GM23248 (cell line): ENCODE measurements around the gene LMX1A. TPM values are rescaled to one million over a fixed set of nuclear protein-coding genes. Genes with fewer than 3 reads are reported as not detected.

Source experiments
- DNase-seq: peaks from one replicate; pipeline ENCODE4 v3.0.0-alpha.2; 2015
- H2AFZ ChIP-seq: fragments of 200-600 bp; sonication (generic); 2 replicates; pipeline ENCODE4 v1.6.1; 2016; ENCODE audit warnings: antibody characterized with exemption
- H3F3A ChIP-seq: fragments of 200-600 bp; sonication (generic); 2 replicates; pipeline ENCODE4 v1.6.1; 2016; ENCODE audit warnings: mild to moderate bottlenecking, antibody characterized with exemption, mixed run types; ENCODE audit not compliant: insufficient read depth
- H3K27ac ChIP-seq: fragments of 200-600 bp; sonication (generic); 2 replicates; pipeline ENCODE4 v1.5.1; 2016; ENCODE audit warnings: mild to moderate bottlenecking
- H3K27me3 ChIP-seq: fragments of 200-600 bp; sonication (generic); replicated peaks from 2 replicates; pipeline ENCODE4 v1.6.1; 2016; ENCODE audit warnings: mild to moderate bottlenecking; ENCODE audit not compliant: insufficient read depth
- H3K36me3 ChIP-seq: fragments of 200-600 bp; sonication (generic); 2 replicates; pipeline ENCODE4 v1.6.1; 2016; ENCODE audit warnings: low read depth, mild to moderate bottlenecking
- H3K4me1 ChIP-seq: fragments of 200-600 bp; sonication (generic); 2 replicates; pipeline ENCODE4 v1.6.1; 2016; ENCODE audit warnings: mild to moderate bottlenecking; ENCODE audit not compliant: insufficient read depth
- H3K4me2 ChIP-seq: fragments of 200-600 bp; sonication (generic); one replicate; pipeline ENCODE4 v1.6.1; 2016; ENCODE audit warnings: mild to moderate bottlenecking; ENCODE audit not compliant: unreplicated experiment
- H3K4me3 ChIP-seq: fragments of 200-600 bp; sonication (generic); 2 replicates; pipeline ENCODE4 v1.5.1; 2016; ENCODE audit warnings: mild to moderate bottlenecking
- H3K79me2 ChIP-seq: fragments of 200-600 bp; sonication (generic); 2 replicates; pipeline ENCODE4 v1.6.1; 2016; ENCODE audit warnings: mild to moderate bottlenecking; ENCODE audit not compliant: insufficient read depth
- H3K9ac ChIP-seq: fragments of 200-600 bp; sonication (generic); 2 replicates; pipeline ENCODE4 v1.6.1; 2016; ENCODE audit warnings: mild to moderate bottlenecking
- H3K9me2 ChIP-seq: fragments of 200-600 bp; sonication (generic); 2 replicates; pipeline ENCODE4 v1.6.1; 2016; ENCODE audit warnings: mixed run types, mild to moderate bottlenecking, moderate library complexity; ENCODE audit not compliant: insufficient read depth
- H3K9me3 ChIP-seq: fragments of 200-600 bp; sonication (generic); one replicate; pipeline ENCODE4 v1.6.1; 2017; ENCODE audit warnings: low read depth
- H4K20me1 ChIP-seq: fragments of 200-600 bp; sonication (generic); 2 replicates; pipeline ENCODE4 v1.6.0; 2016; ENCODE audit not compliant: insufficient read depth
- EZH2 ChIP-seq: fragments of 200-600 bp; sonication (generic); IDR thresholded peaks from 2 replicates; pipeline ENCODE4 v1.6.1; 2018; ENCODE audit warnings: antibody characterized with exemption, mild to moderate bottlenecking; ENCODE audit not compliant: insufficient read depth, poor library complexity, severe bottlenecking
- EZH2phosphoT487 ChIP-seq: fragments of 200-600 bp; sonication (generic); IDR thresholded peaks from 2 replicates; pipeline ENCODE4 v1.6.1; 2018; ENCODE audit warnings: antibody characterized with exemption, moderate library complexity, mild to moderate bottlenecking, low read depth; ENCODE audit not compliant: insufficient read depth
- WGBS, 2 experiments: methylation state at CpG; one replicate each; pipeline ENCODE4 v1.1.6; 2015 to 2017; ENCODE audit warnings: low lambda C conversion rate in 2 of 2, low coverage in 1 of 2; ENCODE audit errors: missing lambda C conversion rate in 2 of 2; 5-methylcytosine and 5-hydroxymethylcytosine counted together
- in situ Hi-C: fragments of 300-500 bp; cut with MboI; formaldehyde crosslinking; loops from 2 replicates; pipeline ENCODE4 v1.15.0; 2020
- polyA plus RNA-seq: library from polyadenylated mRNA; unstranded; fragments of >200 nt; fragmentation: Nextera tagmentation; extraction: Ambion mirVana; gene quantifications from 2 replicates; pipeline ENCODE4 v1.2.1, GENCODE V29; 2016
- total RNA-seq: library from RNA; depleted of rRNA; stranded (reverse); fragments of >200 nt; shearing (Covaris generic); gene quantifications from 2 replicates; pipeline ENCODE4 v1.2.3, GENCODE V29; 2014

LMX1A gene
- total and polyA plus RNA-seq, 2 experiments from 2014 or later: not detected

GRCh38 chr1:165339164-165339563, 17.4 kb downstream of the LMX1A start:
- Histone ChIP-seq H4K20me1 (no peaks in the 10 kb centered on the region), H2AFZ (no peak overlapping the region), H3K4me3 (no peak overlapping the region), H3F3A (no peaks in the 10 kb centered on the region), H3K9me3 (no peaks in the 10 kb centered on the region), H3K36me3 (no peaks in the 10 kb centered on the region), H3K9ac (no peak overlapping the region), H3K4me2 (no peak overlapping the region), H3K9me2 (no peaks in the 10 kb centered on the region), H3K4me1 (no peaks in the 10 kb centered on the region), H3K27ac (no peak overlapping the region), H3K79me2 (no peaks in the 10 kb centered on the region), H3K27me3 (peaks cover 20% of the 10 kb centered on the region)
- no peak for DNase-seq
- no peak for TF ChIP-seq EZH2
- TF ChIP-seq EZH2phosphoT487: no peak
- in situ Hi-C loops: no loop called here
- 40 to 48% methylated on average over 5 of the region's 5 CpGs for WGBS, 2 experiments

- in situ Hi-C loops: no loop called here
Observed at GRCh38 chr1:165330483-165330882, 26.0 kb downstream of the LMX1A start.

DNA sequence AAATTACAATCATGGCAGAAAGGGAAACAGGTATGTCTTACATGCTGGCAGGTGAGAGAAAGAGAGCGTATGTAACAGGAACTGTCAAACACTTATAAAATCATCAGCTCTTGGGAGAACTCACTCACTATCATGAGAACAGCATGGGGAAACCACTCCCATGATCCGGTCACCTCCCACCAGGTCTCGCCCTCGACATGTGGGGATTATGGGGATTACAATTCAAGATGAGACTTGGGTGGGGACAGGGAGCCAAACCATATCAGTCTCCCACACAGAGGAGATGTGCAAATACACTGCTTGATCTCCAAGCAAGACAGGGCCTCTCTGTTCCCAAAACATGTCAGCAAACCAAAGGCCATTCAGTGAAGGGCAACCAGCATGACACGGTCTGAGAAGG, 27.4 kb downstream of the LMX1A start:
- Histone ChIP-seq H2AFZ (no peak overlapping the region), H3K9me2 (no peaks in the 10 kb centered on the region), H3K27ac (no peak overlapping the region), H3K79me2 (no peaks in the 10 kb centered on the region), H3K27me3 (peaks cover 6% of the 10 kb centered on the region), H3K36me3 (no peaks in the 10 kb centered on the region), H3K4me1 (no peaks in the 10 kb centered on the region), H3K4me2 (no peak overlapping the region), H3F3A (no peaks in the 10 kb centered on the region), H3K9ac (no peak overlapping the region), H3K9me3 (no peaks in the 10 kb centered on the region), H3K4me3 (no peak overlapping the region), H4K20me1 (no peaks in the 10 kb centered on the region)
- in situ Hi-C loops: no loop called here
- DNase-seq: no peak
- TF ChIP-seq EZH2 (no peak), EZH2phosphoT487 (no peak)
- 29 to 34% methylated on average over 5 of the region's 5 CpGs for WGBS, 2 experiments

More at GRCh38 chr1:165330483-165330882, 26.0 kb downstream of the LMX1A start:
- H4K20me1 ChIP-seq: no peaks in the 10 kb centered on the region
- peaks cover 8% of the 10 kb centered on the region for H3K27me3 ChIP-seq
- H3K4me3 ChIP-seq: no peak overlapping the region
- H3K9me3 ChIP-seq: no peaks in the 10 kb centered on the region
- H3K4me1 ChIP-seq: no peaks in the 10 kb centered on the region
- H3K4me2 ChIP-seq: no peak overlapping the region
- TF ChIP-seq EZH2phosphoT487: no peak
- TF ChIP-seq EZH2: no peak
- no peaks in the 10 kb centered on the region for H3K9me2 ChIP-seq
- H2AFZ ChIP-seq: no peak overlapping the region
- H3K79me2 ChIP-seq: no peaks in the 10 kb centered on the region
- no peaks in the 10 kb centered on the region for H3F3A ChIP-seq
- no peaks in the 10 kb centered on the region for H3K36me3 ChIP-seq
- 14 to 26% methylated on average over 3 of the region's 3 CpGs for WGBS, 2 experiments
- DNase-seq: no peak
- H3K27ac ChIP-seq: no peak overlapping the region
- H3K9ac ChIP-seq: no peak overlapping the region

DNA sequence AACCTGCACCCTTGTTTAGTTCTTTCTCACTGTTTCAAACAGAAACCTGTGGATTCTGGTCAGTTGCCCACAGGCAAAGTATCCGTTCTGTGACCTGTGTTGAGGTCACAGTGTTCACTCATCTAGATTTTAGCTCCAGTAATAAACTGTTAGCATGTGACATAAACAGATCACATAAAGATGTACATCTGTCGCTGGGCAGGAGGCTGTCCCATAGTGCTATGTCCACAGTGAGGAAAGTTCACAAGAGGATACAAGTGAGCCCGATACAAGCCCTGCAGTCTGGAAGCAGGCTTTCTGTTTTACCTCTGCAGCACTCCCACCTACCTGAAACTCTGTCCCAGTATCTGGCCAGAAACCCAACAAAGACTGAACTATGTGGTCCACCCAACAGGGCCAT, 28.4 kb downstream of the LMX1A start:
- H3K27ac ChIP-seq: no peak overlapping the region
- H3K4me3 ChIP-seq: no peak overlapping the region
- no peak for DNase-seq
- no peak overlapping the region for H3K4me2 ChIP-seq
- no peaks in the 10 kb centered on the region for H3K79me2 ChIP-seq
- no peaks in the 10 kb centered on the region for H3K4me1 ChIP-seq
- no peak overlapping the region for H2AFZ ChIP-seq
- H3F3A ChIP-seq: no peaks in the 10 kb centered on the region
- in situ Hi-C loops: no loop called here
- no peaks in the 10 kb centered on the region for H4K20me1 ChIP-seq
- H3K9me3 ChIP-seq: no peaks in the 10 kb centered on the region
- H3K27me3 ChIP-seq: peaks cover 6% of the 10 kb centered on the region; the same call in 1 of the 2 replicates
- 15 to 16% methylated on average over 3 of the region's 3 CpGs for WGBS, 2 experiments
- TF ChIP-seq EZH2phosphoT487 (no peak), EZH2 (no peak)
- no peak overlapping the region for H3K9ac ChIP-seq
- H3K36me3 ChIP-seq: no peaks in the 10 kb centered on the region
- H3K9me2 ChIP-seq: no peaks in the 10 kb centered on the region

DNA sequence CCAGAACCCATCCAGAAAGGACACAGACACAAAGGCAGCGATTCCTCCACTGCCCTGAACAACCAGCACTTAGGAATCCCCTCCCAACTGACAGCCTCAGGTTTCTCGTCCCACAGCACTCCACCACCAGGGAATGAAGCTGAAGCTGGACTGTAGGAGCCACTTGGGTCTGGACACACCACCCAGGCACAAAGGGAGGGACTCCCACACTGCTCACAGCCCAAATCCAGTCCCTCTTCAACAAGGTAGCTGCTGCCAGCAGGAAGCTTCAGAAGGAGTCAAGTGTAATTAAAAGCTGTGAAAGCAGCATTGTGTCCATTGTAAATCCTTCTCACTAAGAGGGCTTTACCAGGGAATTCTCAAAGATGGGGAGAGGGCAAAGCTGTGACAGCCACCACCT, 29.0 kb downstream of the LMX1A start:
- H4K20me1 ChIP-seq: no peaks in the 10 kb centered on the region
- no peaks in the 10 kb centered on the region for H3K4me1 ChIP-seq
- no peak overlapping the region for H3K4me3 ChIP-seq
- no peaks in the 10 kb centered on the region for H3K79me2 ChIP-seq
- no peak for TF ChIP-seq EZH2phosphoT487
- TF ChIP-seq EZH2: no peak
- no peaks in the 10 kb centered on the region for H3K9me2 ChIP-seq
- H3K36me3 ChIP-seq: no peaks in the 10 kb centered on the region
- H3K9me3 ChIP-seq: no peaks in the 10 kb centered on the region
- H3K27me3 ChIP-seq: peaks cover 6% of the 10 kb centered on the region; the same call in 1 of the 2 replicates
- no peak overlapping the region for H3K27ac ChIP-seq
- WGBS, 2 experiments: 0% methylated on average over 2 of the region's 2 CpGs
- no peaks in the 10 kb centered on the region for H3F3A ChIP-seq
- no peak overlapping the region for H3K9ac ChIP-seq
- H2AFZ ChIP-seq: no peak overlapping the region
- in situ Hi-C loops: no loop called here
- no peak overlapping the region for H3K4me2 ChIP-seq
- no peak for DNase-seq
